ENCODE data around the gene NELL2. TPM values are rescaled to one million over a fixed set of nuclear protein-coding genes. Genes with fewer than 3 reads are reported as not detected.

The NELL2 gene
- total RNA-seq, 2 donors from 2014 or later: 0.31 to 0.52 TPM

GRCh38 chr12:44889926-44890325, 13.8 kb upstream of the NELL2 start:
- TF ChIP-seq CTCF (IDR thresholded peaks at IDR 0.05): no peak
- Histone ChIP-seq H3K9me3 (no peaks in the 10 kb centered on the region), H3K4me3 (no peak overlapping the region), H3K4me1 (no peaks in the 10 kb centered on the region), H3K36me3 (no peaks in the 10 kb centered on the region), H3K27me3 (no peaks in the 10 kb centered on the region), H3K27ac (no peak overlapping the region)
- DNase-seq (ENCODE audit: low spot score): no peak

GRCh38 chr12:44889162-44889561, 13.0 kb upstream of the NELL2 start:
- Histone ChIP-seq H3K27ac (no peak overlapping the region), H3K9me3 (no peaks in the 10 kb centered on the region), H3K4me3 (no peak overlapping the region), H3K27me3 (no peaks in the 10 kb centered on the region), H3K4me1 (no peaks in the 10 kb centered on the region), H3K36me3 (no peaks in the 10 kb centered on the region)
- no peak for DNase-seq (ENCODE audit: low spot score)
- no peak for TF ChIP-seq CTCF (IDR thresholded peaks at IDR 0.05)

GRCh38 chr12:44885902-44886301, 9.8 kb upstream of the NELL2 start:
- no peaks in the 10 kb centered on the region for H3K27me3 ChIP-seq
- no peaks in the 10 kb centered on the region for H3K4me1 ChIP-seq
- no peaks in the 10 kb centered on the region for H3K36me3 ChIP-seq
- no peak overlapping the region for H3K27ac ChIP-seq
- no peak overlapping the region for H3K4me3 ChIP-seq
- H3K9me3 ChIP-seq: peaks cover 0 to 15% of the 10 kb centered on the region in 2 donors
- DNase-seq (ENCODE audit: low spot score): no peak
- no peak for TF ChIP-seq CTCF (IDR thresholded peaks at IDR 0.05)

GRCh38 chr12:44881197-44881596, 5.1 kb upstream of the NELL2 start:
- no peak for DNase-seq (ENCODE audit: low spot score)
- H3K27ac ChIP-seq: no peak overlapping the region
- no peak overlapping the region for H3K4me3 ChIP-seq
- no peaks in the 10 kb centered on the region for H3K27me3 ChIP-seq
- peaks cover 0 to 9% of the 10 kb centered on the region in 2 donors for H3K4me1 ChIP-seq
- H3K36me3 ChIP-seq: no peaks in the 10 kb centered on the region
- peaks cover 0 to 21% of the 10 kb centered on the region in 2 donors for H3K9me3 ChIP-seq
- TF ChIP-seq CTCF (IDR thresholded peaks at IDR 0.05): no peak

GRCh38 chr12:44876544-44877410, 662 bp upstream of the NELL2 start:
- Histone ChIP-seq H3K36me3 (no peaks in the 10 kb centered on the region), H3K9me3 (peaks cover 0 to 14% of the 10 kb centered on the region in 2 donors), H3K27me3 (peaks cover 6 to 10% of the 10 kb centered on the region in 2 donors), H3K4me1 (peaks cover 0 to 23% of the 10 kb centered on the region in 2 donors), H3K27ac (no peak overlapping the region), H3K4me3 (peak overlapping the region; percentile 43 to 50)
- TF ChIP-seq CTCF (IDR thresholded peaks at IDR 0.05): peak in 1 of 2 donors; percentile 16
- DNase-seq (ENCODE audit: low spot score): no peak

Data from right atrium auricular region (tissue), 2 donors.